GM23248 (cell line): Measurements from ENCODE around the gene NDUFV3. TPM values are rescaled to one million over a fixed set of nuclear protein-coding genes. Genes with fewer than 3 reads are reported as not detected.

Experiments used
- DNase-seq: peaks from one replicate; pipeline ENCODE4 v3.0.0-alpha.2; 2015
- H2AFZ ChIP-seq: fragments of 200-600 bp; sonication (generic); 2 replicates; pipeline ENCODE4 v1.6.1; 2016; ENCODE audit warnings: antibody characterized with exemption
- H3F3A ChIP-seq: fragments of 200-600 bp; sonication (generic); 2 replicates; pipeline ENCODE4 v1.6.1; 2016; ENCODE audit warnings: mild to moderate bottlenecking, antibody characterized with exemption, mixed run types; ENCODE audit not compliant: insufficient read depth
- H3K27ac ChIP-seq: fragments of 200-600 bp; sonication (generic); 2 replicates; pipeline ENCODE4 v1.5.1; 2016; ENCODE audit warnings: mild to moderate bottlenecking
- H3K27me3 ChIP-seq: fragments of 200-600 bp; sonication (generic); replicated peaks from 2 replicates; pipeline ENCODE4 v1.6.1; 2016; ENCODE audit warnings: mild to moderate bottlenecking; ENCODE audit not compliant: insufficient read depth
- H3K36me3 ChIP-seq: fragments of 200-600 bp; sonication (generic); 2 replicates; pipeline ENCODE4 v1.6.1; 2016; ENCODE audit warnings: low read depth, mild to moderate bottlenecking
- H3K4me1 ChIP-seq: fragments of 200-600 bp; sonication (generic); 2 replicates; pipeline ENCODE4 v1.6.1; 2016; ENCODE audit warnings: mild to moderate bottlenecking; ENCODE audit not compliant: insufficient read depth
- H3K4me2 ChIP-seq: fragments of 200-600 bp; sonication (generic); one replicate; pipeline ENCODE4 v1.6.1; 2016; ENCODE audit warnings: mild to moderate bottlenecking; ENCODE audit not compliant: unreplicated experiment
- H3K4me3 ChIP-seq: fragments of 200-600 bp; sonication (generic); 2 replicates; pipeline ENCODE4 v1.5.1; 2016; ENCODE audit warnings: mild to moderate bottlenecking
- H3K79me2 ChIP-seq: fragments of 200-600 bp; sonication (generic); 2 replicates; pipeline ENCODE4 v1.6.1; 2016; ENCODE audit warnings: mild to moderate bottlenecking; ENCODE audit not compliant: insufficient read depth
- H3K9ac ChIP-seq: fragments of 200-600 bp; sonication (generic); 2 replicates; pipeline ENCODE4 v1.6.1; 2016; ENCODE audit warnings: mild to moderate bottlenecking
- H3K9me2 ChIP-seq: fragments of 200-600 bp; sonication (generic); 2 replicates; pipeline ENCODE4 v1.6.1; 2016; ENCODE audit warnings: mixed run types, mild to moderate bottlenecking, moderate library complexity; ENCODE audit not compliant: insufficient read depth
- H3K9me3 ChIP-seq: fragments of 200-600 bp; sonication (generic); one replicate; pipeline ENCODE4 v1.6.1; 2017; ENCODE audit warnings: low read depth
- H4K20me1 ChIP-seq: fragments of 200-600 bp; sonication (generic); 2 replicates; pipeline ENCODE4 v1.6.0; 2016; ENCODE audit not compliant: insufficient read depth
- EZH2 ChIP-seq: fragments of 200-600 bp; sonication (generic); IDR thresholded peaks from 2 replicates; pipeline ENCODE4 v1.6.1; 2018; ENCODE audit warnings: antibody characterized with exemption, mild to moderate bottlenecking; ENCODE audit not compliant: insufficient read depth, poor library complexity, severe bottlenecking
- EZH2phosphoT487 ChIP-seq: fragments of 200-600 bp; sonication (generic); IDR thresholded peaks from 2 replicates; pipeline ENCODE4 v1.6.1; 2018; ENCODE audit warnings: antibody characterized with exemption, moderate library complexity, mild to moderate bottlenecking, low read depth; ENCODE audit not compliant: insufficient read depth
- WGBS, 2 experiments: methylation state at CpG; one replicate each; pipeline ENCODE4 v1.1.6; 2015 to 2017; ENCODE audit warnings: low lambda C conversion rate in 2 of 2, low coverage in 1 of 2; ENCODE audit errors: missing lambda C conversion rate in 2 of 2; 5-methylcytosine and 5-hydroxymethylcytosine counted together
- in situ Hi-C: fragments of 300-500 bp; cut with MboI; formaldehyde crosslinking; loops from 2 replicates; pipeline ENCODE4 v1.15.0; 2020
- polyA plus RNA-seq: library from polyadenylated mRNA; unstranded; fragments of >200 nt; fragmentation: Nextera tagmentation; extraction: Ambion mirVana; gene quantifications from 2 replicates; pipeline ENCODE4 v1.2.1, GENCODE V29; 2016
- total RNA-seq: library from RNA; depleted of rRNA; stranded (reverse); fragments of >200 nt; shearing (Covaris generic); gene quantifications from 2 replicates; pipeline ENCODE4 v1.2.3, GENCODE V29; 2014

NDUFV3 gene
- total and polyA plus RNA-seq, 2 experiments from 2014 or later, result 46.8 to 56.8 TPM

GRCh38 chr21:42849759-42850412 lies 43.2 kb upstream of the NDUFV3 start:
- DNase-seq, result no peak
- Histone ChIP-seq H3K36me3 (peaks cover 3% of the 10 kb centered on the region; the same call in 1 of the 2 replicates), H3K9me3 (no peaks in the 10 kb centered on the region), H3F3A (no peaks in the 10 kb centered on the region), H3K27me3 (no peaks in the 10 kb centered on the region), H2AFZ (no peak overlapping the region), H3K9me2 (no peaks in the 10 kb centered on the region), H3K4me1 (no peaks in the 10 kb centered on the region), H3K9ac (no peak overlapping the region), H4K20me1 (no peaks in the 10 kb centered on the region), H3K4me2 (no peak overlapping the region), H3K4me3 (no peak overlapping the region), H3K27ac (no peak overlapping the region), H3K79me2 (peaks cover 13% of the 10 kb centered on the region)
- in situ Hi-C loops, result no loop called here
- no peak for TF ChIP-seq EZH2phosphoT487
- no peak for TF ChIP-seq EZH2
- 91 to 94% methylated on average over 27 to 29 of the region's 29 CpGs for WGBS, 2 experiments

DNA sequence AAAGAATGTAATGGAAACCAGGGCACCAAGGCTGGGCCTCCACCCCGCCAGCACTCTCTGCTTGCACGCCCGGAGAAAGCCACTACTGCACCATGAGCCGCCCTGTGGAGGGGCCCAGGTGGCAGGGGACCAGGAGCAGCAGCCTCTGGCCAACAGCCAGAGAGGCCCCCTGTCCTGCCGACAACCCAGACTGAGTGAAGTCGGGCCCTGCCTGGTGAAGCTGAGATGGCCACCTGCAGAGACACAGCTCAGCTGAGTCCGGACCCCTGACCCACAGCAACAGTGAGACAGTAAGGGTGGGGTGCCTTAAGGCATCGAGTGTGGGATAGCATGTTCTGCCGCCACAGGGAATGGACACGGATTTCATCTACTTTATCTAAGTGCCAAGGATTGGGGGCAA lies 42.6 kb upstream of the NDUFV3 start:
- peaks cover 8% of the 10 kb centered on the region; the same call in 1 of the 2 replicates for H3K36me3 ChIP-seq

DNA sequence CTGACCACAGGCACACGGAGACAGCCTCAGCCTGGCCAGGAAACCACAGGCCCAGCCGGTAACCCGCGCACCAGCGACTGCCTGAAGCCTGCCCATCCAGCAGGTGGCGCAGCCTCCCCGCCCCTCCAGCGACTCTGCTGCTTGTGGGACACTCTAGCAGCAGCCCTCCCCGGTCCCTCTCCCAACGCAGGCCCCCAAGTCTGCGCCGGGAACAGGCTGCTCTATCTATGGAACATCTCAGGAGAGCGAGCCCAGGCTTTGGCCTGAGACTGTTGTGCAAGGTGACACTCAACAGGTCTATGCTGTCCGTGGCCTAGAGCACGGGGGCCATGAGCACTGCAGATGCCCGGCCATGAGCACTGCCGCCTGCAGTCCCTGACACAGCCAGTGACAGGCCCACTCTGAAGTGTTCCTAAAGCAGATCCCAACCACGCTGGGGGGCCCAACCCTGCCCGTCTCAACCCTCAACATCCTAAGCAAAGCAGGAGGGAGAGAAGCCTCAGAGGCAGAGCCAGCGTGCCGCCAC lies 42.2 kb upstream of the NDUFV3 start:
- in situ Hi-C loops, result no loop called here
- Histone ChIP-seq H3F3A (no peaks in the 10 kb centered on the region), H4K20me1 (no peaks in the 10 kb centered on the region), H3K9ac (no peak overlapping the region), H3K4me3 (no peak overlapping the region), H3K4me1 (no peaks in the 10 kb centered on the region), H3K27me3 (no peaks in the 10 kb centered on the region), H3K27ac (no peak overlapping the region), H3K4me2 (no peak overlapping the region), H2AFZ (no peak overlapping the region), H3K36me3 (peaks cover 12% of the 10 kb centered on the region; the same call in 1 of the 2 replicates), H3K79me2 (peaks cover 7% of the 10 kb centered on the region), H3K9me3 (no peaks in the 10 kb centered on the region), H3K9me2 (no peaks in the 10 kb centered on the region)
- 83 to 85% methylated on average over 19 to 21 of the region's 21 CpGs for WGBS, 2 experiments
- peak; percentile 32 for DNase-seq
- TF ChIP-seq EZH2phosphoT487 (no peak), EZH2 (no peak)

More for the DNA sequence above, 42.6 kb upstream of the NDUFV3 start:
- Histone ChIP-seq H3K9ac (no peak overlapping the region), H2AFZ (no peak overlapping the region), H3K4me2 (no peak overlapping the region), H4K20me1 (no peaks in the 10 kb centered on the region), H3K4me3 (no peak overlapping the region), H3K9me3 (no peaks in the 10 kb centered on the region), H3K9me2 (no peaks in the 10 kb centered on the region), H3K4me1 (no peaks in the 10 kb centered on the region), H3K27me3 (no peaks in the 10 kb centered on the region), H3K79me2 (peaks cover 9% of the 10 kb centered on the region), H3K27ac (no peak overlapping the region), H3F3A (no peaks in the 10 kb centered on the region)
- DNase-seq, result no peak
- in situ Hi-C loops, result no loop called here
- TF ChIP-seq EZH2 (no peak), EZH2phosphoT487 (no peak)
- 92 to 93% methylated on average over 10 of the region's 10 CpGs for WGBS, 2 experiments

DNA sequence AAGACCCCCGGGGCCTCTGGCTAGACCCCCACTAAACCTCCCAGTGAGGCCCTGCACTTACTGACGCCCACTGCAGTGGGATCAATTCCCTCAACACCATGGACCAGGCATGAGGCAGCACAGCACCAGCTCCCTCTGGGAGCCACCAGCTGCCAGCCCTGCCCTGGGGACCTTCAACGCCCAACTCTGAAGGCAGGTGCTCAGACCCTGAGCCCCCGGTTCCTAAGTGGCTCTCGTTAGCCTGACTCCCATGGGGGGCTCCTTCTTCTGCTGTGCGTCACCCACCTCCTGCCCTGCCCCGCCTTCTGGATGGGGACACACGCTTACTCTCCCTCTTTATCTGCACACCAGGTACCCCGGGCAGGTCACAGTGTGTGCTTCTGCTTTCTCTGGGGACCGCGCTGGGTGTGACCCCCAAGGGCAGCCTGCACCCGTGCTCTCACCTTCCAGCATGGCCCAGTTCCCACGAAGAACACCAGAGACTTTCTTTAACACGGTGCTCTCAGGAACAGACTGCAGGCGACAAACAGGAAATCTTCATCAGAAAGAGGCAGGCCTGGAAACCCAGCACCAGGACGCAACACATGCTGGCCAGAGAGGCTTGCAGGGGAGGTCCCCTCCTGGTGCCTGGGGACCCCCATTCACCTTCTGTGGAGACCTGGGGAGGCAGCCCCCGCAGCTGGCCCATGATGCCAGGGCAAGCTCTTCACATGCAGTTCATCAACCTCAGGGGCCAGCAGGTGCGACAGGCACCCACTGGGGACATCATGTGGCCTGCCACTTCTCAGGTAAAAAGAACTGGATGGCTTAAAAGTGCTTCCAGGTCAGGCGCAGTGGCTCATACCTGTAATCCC lies 41.1 kb upstream of the NDUFV3 start:
- Histone ChIP-seq H3K36me3 (peaks cover 12% of the 10 kb centered on the region; the same call in 1 of the 2 replicates), H3K9me3 (no peaks in the 10 kb centered on the region), H3K4me2 (no peak overlapping the region), H3K79me2 (no peaks in the 10 kb centered on the region), H2AFZ (no peak overlapping the region), H3K9ac (no peak overlapping the region), H4K20me1 (no peaks in the 10 kb centered on the region), H3K27ac (no peak overlapping the region), H3K9me2 (no peaks in the 10 kb centered on the region), H3K4me3 (no peak overlapping the region), H3K27me3 (no peaks in the 10 kb centered on the region), H3F3A (no peaks in the 10 kb centered on the region), H3K4me1 (no peaks in the 10 kb centered on the region)
- TF ChIP-seq EZH2, result no peak
- in situ Hi-C loops, result no loop called here
- DNase-seq, result no peak
- WGBS, 2 experiments, result 93 to 96% methylated on average over 19 of the region's 19 CpGs
